OCI-LY7 (cell line): ENCODE measurements around the gene SPO11.
"Not testable (repeated sequence)": the region's sequence is repeated elsewhere in the genome, so short reads cannot be mapped to it uniquely, and the experiment has no call there.

Source experiments
- CTCF ChIP-seq: fragments of 200-600 bp; sonication (generic); conservative IDR thresholded peaks from 2 replicates; pipeline ENCODE4 v1.5.1; 2014; ENCODE audit warnings: mild to moderate bottlenecking, antibody characterized with exemption, low read length, moderate library complexity, mixed read lengths
- EZH2phosphoT487 ChIP-seq: fragments of 200-600 bp; sonication (generic); IDR thresholded peaks from 2 replicates; pipeline ENCODE4 v1.6.1; 2018; ENCODE audit warnings: low read depth, borderline replicate concordance, mild to moderate bottlenecking, mixed run types, antibody characterized with exemption, low read length, moderate library complexity, mixed read lengths

GRCh38 chr20:57348922-57349574 is 19.4 kb downstream of the SPO11 start:
- TF ChIP-seq CTCF, EZH2phosphoT487: not testable (repeated sequence)
